Cerebellar nuclear complex (tissue), 1 donor: Measurements from ENCODE around the gene INSIG2.

Experiments
- DNase-seq, 2 experiments: peaks; one replicate each; lab custom pipeline; 2025; lab: John Stamatoyannopoulos, UW

Gene INSIG2

DNA sequence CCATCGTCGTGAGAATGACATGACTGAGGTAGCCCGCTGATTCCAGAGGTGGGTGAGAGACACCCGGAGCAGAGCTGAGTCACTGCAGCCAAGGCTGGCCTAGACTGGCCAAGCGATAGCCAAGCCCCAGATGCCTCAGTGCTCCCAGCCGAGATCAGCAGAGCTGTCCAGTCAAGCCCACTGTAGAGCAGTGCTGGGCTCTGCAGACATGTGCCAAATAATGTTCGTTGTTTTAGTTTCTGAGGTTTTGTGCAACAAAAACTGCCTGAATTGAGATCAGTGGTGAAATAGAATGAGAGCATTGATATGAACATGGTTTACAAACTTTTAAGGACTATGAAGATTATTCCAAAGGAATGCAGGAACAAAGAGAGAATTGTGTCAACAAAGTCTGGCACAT lies 42.1 kb downstream of the INSIG2 start:
- DNase-seq: no peak

GRCh38 chr2:118131771-118132170 lies 43.5 kb downstream of the INSIG2 start:
- no peak for DNase-seq

DNA sequence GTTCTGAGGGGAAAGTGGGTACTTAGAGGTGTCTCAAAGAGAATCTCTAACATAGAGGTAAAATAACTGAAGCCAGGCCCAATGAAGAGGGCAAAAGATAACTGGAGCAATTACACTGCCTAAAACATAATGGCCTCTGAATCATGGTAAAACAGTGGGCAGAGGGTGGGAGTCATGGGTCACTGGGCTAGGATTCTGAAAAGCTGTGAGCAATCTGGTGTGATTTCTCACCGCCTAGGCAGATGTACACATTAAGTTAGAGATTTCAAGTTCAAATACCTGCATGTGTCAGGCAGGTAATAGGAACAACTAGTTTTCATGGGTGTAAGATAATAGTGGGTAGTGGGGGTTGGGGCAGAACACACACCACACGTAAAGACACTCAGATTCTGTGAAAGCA lies 45.6 kb downstream of the INSIG2 start:
- DNase-seq: no peak

DNA sequence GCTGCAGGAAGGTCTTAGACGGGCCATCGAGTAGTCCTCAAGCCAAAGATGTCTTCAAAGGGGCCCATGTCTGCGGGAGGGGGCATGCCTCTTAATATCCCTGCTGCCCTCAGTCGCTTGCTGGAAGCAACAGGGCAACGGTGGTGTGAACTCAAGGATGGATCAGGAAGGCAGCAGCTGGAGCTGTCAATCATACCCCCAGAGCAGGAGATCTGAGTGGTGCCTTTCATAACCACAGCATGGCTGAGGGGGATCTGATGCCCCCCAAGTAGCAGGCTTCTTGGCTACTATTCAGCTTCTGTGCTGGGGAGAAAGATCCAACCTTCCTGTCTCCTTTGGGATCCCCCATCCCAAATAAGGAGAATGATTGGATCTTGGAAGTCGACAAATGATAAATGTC lies 46.4 kb downstream of the INSIG2 start:
- DNase-seq: no peak

GRCh38 chr2:118145207-118145606 lies 56.9 kb downstream of the INSIG2 start:
- DNase-seq: no peak

DNA sequence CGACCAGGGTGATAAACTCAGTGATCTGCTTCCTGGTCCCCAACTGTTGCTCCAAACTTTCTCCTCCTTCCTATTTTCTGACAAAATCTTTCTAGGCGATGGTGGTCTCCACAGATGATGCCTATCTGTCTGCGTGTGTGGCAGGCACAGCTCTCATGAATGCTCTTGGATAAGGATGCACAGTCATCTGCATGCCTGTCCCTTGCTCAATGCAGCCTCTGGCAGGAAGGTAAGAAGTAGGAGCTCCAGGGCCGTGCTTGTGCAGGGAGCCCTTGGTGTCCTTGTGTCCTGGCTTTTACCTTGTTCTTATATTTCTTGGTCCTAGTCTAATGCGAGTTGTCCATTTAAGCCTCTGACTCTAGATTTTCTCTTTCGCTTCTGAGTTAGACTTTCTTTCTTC lies 57.5 kb downstream of the INSIG2 start:
- no peak for DNase-seq

DNA sequence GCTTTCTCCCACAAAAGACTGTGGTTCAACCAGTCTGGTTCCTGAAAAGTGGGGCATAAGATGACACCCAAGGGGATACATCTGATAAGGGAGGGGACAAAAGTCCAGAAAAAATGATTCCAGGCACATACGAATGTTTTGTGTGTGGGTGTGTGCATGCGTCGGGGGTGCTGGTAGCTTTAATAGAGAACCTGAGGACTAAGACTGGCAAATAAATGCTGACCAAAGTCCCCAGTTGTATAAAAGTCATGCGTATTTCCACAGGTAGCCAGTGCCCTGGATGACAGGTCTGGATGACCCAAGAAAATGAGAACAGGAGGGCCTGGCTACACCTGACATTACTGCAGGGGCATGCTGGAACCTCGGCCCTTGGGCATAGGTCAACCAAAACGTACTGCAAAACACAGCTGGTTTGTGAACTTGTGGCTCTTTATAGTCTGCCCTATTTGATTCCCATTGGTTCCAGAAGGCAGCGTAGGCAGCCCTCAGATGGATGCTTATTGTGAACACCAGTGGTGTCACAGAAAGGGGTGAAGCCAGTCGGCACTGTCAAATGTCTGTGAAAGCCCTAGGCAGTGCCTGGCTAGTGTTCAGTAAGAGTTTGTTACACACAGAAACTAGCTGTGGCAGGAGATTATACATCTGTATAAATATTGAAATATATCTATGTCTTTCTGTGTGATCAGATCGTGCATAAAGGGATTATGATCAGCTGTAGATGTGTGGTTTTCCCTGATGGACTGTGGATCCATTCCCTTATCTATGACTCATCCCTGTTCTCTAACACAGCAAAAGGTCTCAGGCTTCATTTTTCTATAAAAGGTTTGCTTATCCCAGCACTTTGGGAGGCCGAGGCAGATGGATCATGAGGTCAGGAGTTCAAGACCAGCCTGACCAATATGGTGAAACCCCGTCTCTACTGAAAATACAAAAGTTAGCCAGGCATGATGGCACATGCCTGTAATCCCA lies 58.3 kb downstream of the INSIG2 start:
- no peak for DNase-seq

DNA sequence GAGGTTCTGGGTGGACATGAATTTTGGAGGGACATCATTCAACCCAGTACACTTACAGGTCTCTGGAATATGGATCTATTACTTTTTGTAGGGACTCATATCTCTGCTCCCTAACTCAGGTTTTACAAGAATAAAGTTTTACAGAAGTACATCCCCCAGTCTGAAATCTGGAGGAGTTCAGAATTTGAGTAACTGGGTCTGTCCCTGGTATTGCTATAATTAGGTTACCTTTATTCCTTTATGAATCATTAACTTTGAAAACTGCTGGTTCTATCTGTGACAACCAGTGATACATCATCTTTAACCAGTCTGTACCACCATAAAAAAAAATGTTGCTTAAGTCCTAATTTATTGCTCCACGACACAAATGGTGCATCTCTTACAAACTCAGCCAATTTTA lies 59.9 kb downstream of the INSIG2 start:
- no peak for DNase-seq

DNA sequence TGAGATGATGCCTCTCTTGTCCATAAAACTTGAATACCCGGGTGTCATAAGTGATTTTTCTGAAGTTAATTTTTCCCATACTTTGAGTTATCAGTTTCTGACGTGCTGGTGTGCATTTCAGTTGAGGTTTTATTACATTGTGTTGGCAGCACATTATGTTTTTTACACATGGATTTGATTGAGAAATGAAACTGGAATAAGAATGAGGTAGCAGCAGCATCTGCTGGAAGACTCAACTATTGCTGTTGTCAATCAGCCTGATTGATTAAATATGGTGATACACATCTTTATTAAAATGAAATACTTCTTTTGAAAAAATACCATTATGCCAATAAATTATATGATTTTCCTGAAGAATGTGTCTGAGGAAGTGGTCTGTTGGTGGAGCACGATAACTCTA lies 60.5 kb downstream of the INSIG2 start:
- DNase-seq: no peak

DNA sequence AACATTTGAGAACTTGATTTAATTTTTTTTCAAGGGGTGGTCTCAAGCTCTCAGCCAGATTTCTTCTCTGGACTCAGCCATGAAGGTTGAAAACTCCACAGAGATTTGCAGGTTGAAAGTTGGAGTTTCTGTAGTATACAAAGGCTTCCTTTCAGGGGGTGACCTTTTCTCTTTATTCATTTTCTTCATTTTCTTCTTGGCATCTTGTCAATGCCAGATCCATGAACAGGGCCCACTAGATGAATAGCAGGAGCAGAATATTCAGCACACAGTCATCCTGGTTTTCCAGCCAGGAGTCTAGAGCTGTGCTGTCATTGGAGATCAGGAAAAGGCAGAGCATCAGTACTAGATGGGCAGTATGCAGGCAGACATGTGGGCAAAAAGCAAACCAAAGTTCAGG lies 62.0 kb downstream of the INSIG2 start:
- no peak for DNase-seq

DNA sequence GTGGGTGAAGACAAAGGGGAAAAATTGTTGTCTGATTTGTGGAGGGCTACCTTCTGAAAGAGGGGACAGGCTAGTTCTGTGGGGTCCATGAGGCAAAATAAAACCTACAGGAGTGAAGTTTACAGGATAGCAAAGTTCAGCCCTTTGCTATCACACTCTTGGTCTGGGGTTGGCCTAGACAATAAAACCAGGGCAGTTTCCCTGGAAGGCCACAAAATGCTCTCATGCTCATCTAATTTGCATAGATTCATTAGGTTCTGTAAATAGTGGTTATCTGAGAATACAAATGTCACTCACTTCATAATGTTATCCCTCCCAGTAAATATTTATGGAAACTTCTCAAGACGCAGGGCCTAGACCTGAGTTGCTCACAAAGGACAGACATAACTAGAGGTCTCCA lies 63.6 kb downstream of the INSIG2 start:
- no peak for DNase-seq

DNA sequence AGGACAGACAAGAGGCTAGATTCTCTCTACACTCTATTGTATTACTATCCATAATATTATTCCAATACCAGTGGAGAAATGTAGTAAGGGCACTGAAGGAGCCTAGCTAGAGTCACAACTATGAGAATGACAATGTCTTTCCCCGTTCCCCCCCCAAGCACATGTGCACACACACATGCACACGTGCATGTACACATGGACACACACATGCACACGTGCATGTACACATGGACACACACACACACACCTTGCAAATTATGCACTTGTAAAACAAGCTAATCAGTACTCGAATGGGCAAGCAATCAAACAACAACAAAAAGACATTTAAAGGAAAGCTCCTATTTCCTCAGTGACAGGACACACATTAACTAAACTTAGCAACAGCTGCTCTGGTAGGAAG lies 65.2 kb downstream of the INSIG2 start:
- no peak for DNase-seq

GRCh38 chr2:118154176-118154575 lies 65.9 kb downstream of the INSIG2 start:
- no peak for DNase-seq
